Heart left ventricle (tissue), 16 donors: ENCODE data around the gene F2R. TPM values are rescaled to one million over a fixed set of nuclear protein-coding genes. Genes with fewer than 3 reads are reported as not detected.
"Not testable (repeated sequence)": the region's sequence is repeated elsewhere in the genome, so short reads cannot be mapped to it uniquely, and the experiment has no call there.

Experiments
- ATAC-seq, 4 donors: fragments of 200-7000 bp; cut with Tn5 transposase; one replicate each; pipeline ENCODE4 v1.9.1; 2020 to 2022; ENCODE audit warnings: moderate library complexity in 4 of 4, mild to moderate bottlenecking in 3 of 4, moderate number of reproducible peaks in 1 of 4
- DNase-seq, 5 donors: peaks; one replicate each; pipeline ENCODE4 v3.0.0-alpha.2; 2020
- H3K27ac ChIP-seq, 12 donors: fragments of 200-600 bp; sonication (generic) in 4 of 12; one replicate each; pipeline versions ENCODE4 v1.5.0 to v1.8.0; 2016 to 2022; ENCODE audit warnings: mild to moderate bottlenecking in 2 of 12
- H3K27me3 ChIP-seq, 9 donors: fragments of 200-600 bp; sonication (generic) in 2 of 9; one replicate each; pipeline versions ENCODE4 v1.5.1 to v1.8.0; 2016 to 2022; ENCODE audit warnings: mild to moderate bottlenecking in 3 of 9
- H3K36me3 ChIP-seq, 9 donors: fragments of 200-600 bp; sonication (generic) in 2 of 9; one replicate each; pipeline versions ENCODE4 v1.5.0 to v1.8.0; 2018 to 2022; ENCODE audit warnings: mild to moderate bottlenecking in 2 of 9
- H3K4me1 ChIP-seq, 12 donors: fragments of 200-600 bp; sonication (generic) in 4 of 12; one replicate each; pipeline versions ENCODE4 v1.5.0 to v1.8.0; 2016 to 2022; ENCODE audit warnings: mild to moderate bottlenecking in 3 of 12
- H3K4me3 ChIP-seq, 12 donors: fragments of 200-600 bp; sonication (generic) in 4 of 12; one replicate each; pipeline versions ENCODE4 v1.5.0 to v1.8.0; 2017 to 2022; ENCODE audit warnings: mild to moderate bottlenecking in 9 of 12, moderate library complexity in 4 of 12
- H3K9me3 ChIP-seq, 12 donors: fragments of 200-600 bp; sonication (generic) in 4 of 12; one replicate each; pipeline versions ENCODE4 v1.5.0 to v1.8.0; 2016 to 2022; ENCODE audit warnings: mild to moderate bottlenecking in 1 of 12
- POLR2A ChIP-seq, 2 donors: fragments of 450-650 bp; IDR thresholded peaks; one replicate each; pipeline ENCODE4 v1.6.1; 2017; ENCODE audit warnings: antibody characterized with exemption in 2 of 2, mild to moderate bottlenecking in 2 of 2, moderate library complexity in 2 of 2
- WGBS, 4 donors: extraction: QIAGEN DNeasy Blood & Tissue Kit in 2 of 4; methylation state at CpG; one replicate each; pipeline versions ENCODE4 v1.1.5 to v1.1.7; 2013 to 2018; 5-methylcytosine and 5-hydroxymethylcytosine counted together
- intact Hi-C, 10 donors: fragments of 100-400 bp; cut with DNase I; formaldehyde crosslinking; loops; one replicate each; pipeline versions ENCODE4 v1.11.1 to v1.14.2; 2022
- polyA plus RNA-seq, 2 donors: library from polyadenylated mRNA; stranded (reverse); fragments of 200-250 nt; gene quantifications; one replicate each; pipeline ENCODE4 v1.2.3, GENCODE V29; 2013
- total RNA-seq, 9 donors: library from RNA; depleted of rRNA in 2 of 9; stranded (reverse); fragments of >200 nt in 2 of 9; fragmentation: NEBNext Ultra II Directional in 3 of 9; extraction: Animal tissue kit (Norgen Biotek cat#: 25700) in 3 of 9; gene quantifications; one replicate each; pipeline versions ENCODE4 v1.1.0 to v1.2.4, GENCODE V29; 2016 to 2023
- TF ChIP-seq, protein P1 (sequence below), 12 donors: fragments of 200-600 bp; sonication (generic) in 4 of 12; IDR thresholded peaks; one replicate each; pipeline versions ENCODE4 v1.5.0 to v1.8.0; 2018 to 2022; ENCODE audit warnings: antibody characterized with exemption in 12 of 12, mild to moderate bottlenecking in 5 of 12
- donor health status: ischemic (EF 13 %, LVEDD 7.1; RV severe dilation, severe dysfunction).
- donor health status: healthy with polysubstance abuse.
- donor health status: DM: no; HTN: yes; CAD: no.
- donor health status: DM: no; HTN: no; CAD: no.
- donor health status: ischemic (EF 25% LVEDD 6.9; RV normal size, moderate dysfunction).
- donor health status: ischemic (EF 25% LVEDD 5.7; RV mildly dilated, moderate dysfunction).
- donor health status: healthy.
- donor health status: DM: yes; HTN: yes; CAD: no.
- donor health status: ischemic (EF 35%, LVEDD 5.7; RV mildly dilated, moderate dysfunction).
- donor health status: nonischemic (EF 11% LVEDD 7.7; RV severe dilation, severe dysfunction).
- donor health status: DM: yes; HTN: yes; CAD: no.
- donor health status: PGD.
- donor health status: ischemic (EF 29% LVEDD 5.4; RV normal size, mild dysfunction).
- donor health status: nonischemic (EF 23%, LVEDD 6.1; RV moderate dilation, normal function).

F2R gene
- total and polyA plus RNA-seq, 11 donors = 2.5 to 28.2 (median 13.6) TPM

DNA sequence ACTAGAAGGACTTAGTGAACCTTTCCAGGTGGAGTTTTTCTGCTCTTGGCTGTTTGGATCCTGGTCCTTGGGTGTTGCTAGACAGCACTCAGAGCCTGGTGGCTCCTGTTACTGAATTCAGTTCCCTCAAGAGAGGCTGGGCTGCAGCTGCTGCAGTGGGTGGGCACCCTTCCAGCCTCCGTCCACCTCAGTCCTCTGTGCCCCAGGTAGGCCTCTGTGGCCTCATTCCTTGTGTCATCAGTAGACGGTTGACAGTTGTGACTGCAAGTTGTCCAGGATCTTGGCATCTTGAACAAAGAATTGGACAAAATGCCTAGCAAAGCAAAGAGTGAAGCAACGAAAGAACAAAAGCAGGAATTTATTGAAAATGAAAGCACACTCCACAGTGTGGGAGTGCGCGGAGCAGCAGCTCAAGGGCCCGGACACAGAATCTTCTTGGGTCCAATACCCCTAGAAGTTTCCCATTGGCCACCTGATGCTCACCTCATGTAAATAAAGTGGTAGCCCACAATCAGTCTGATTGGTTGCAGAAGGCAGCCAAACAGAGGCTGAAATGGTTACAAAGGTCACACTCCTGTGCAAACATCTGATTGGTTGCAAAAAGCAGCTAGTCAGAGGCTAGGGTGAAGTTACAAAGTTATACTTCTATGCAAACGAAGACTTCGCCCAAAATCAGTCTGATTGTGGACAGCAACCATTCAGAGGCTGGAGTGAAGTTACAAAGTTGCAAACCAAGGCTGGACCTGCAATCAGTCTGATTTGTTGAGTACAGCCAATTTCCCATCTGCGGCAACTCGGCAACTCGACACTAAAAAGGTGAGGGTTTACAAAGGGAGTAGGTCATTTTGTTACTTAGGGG, 40.1 kb downstream of the F2R start:
- no peaks in the 10 kb centered on the region for H3K36me3 ChIP-seq
- H3K4me3 ChIP-seq = no peak overlapping the region
- WGBS, 4 donors = 88 to 95% (median 94%) methylated on average over 11 of the region's 11 CpGs
- H3K27ac ChIP-seq = no peak overlapping the region
- H3K9me3 ChIP-seq = no peaks in the 10 kb centered on the region
- no peaks in the 10 kb centered on the region for H3K4me1 ChIP-seq
- no peak for ATAC-seq
- intact Hi-C loops = no loop called here
- TF ChIP-seq POLR2A (IDR thresholded peaks at IDR 0.05) = no peak
- TF ChIP-seq, protein P1, sequence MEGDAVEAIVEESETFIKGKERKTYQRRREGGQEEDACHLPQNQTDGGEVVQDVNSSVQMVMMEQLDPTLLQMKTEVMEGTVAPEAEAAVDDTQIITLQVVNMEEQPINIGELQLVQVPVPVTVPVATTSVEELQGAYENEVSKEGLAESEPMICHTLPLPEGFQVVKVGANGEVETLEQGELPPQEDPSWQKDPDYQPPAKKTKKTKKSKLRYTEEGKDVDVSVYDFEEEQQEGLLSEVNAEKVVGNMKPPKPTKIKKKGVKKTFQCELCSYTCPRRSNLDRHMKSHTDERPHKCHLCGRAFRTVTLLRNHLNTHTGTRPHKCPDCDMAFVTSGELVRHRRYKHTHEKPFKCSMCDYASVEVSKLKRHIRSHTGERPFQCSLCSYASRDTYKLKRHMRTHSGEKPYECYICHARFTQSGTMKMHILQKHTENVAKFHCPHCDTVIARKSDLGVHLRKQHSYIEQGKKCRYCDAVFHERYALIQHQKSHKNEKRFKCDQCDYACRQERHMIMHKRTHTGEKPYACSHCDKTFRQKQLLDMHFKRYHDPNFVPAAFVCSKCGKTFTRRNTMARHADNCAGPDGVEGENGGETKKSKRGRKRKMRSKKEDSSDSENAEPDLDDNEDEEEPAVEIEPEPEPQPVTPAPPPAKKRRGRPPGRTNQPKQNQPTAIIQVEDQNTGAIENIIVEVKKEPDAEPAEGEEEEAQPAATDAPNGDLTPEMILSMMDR (IDR thresholded peaks at IDR 0.05) = no peak
- DNase-seq = no peak
- H3K27me3 ChIP-seq = peaks cover 0 to 5% (median 0%) of the 10 kb centered on the region in 9 donors

DNA sequence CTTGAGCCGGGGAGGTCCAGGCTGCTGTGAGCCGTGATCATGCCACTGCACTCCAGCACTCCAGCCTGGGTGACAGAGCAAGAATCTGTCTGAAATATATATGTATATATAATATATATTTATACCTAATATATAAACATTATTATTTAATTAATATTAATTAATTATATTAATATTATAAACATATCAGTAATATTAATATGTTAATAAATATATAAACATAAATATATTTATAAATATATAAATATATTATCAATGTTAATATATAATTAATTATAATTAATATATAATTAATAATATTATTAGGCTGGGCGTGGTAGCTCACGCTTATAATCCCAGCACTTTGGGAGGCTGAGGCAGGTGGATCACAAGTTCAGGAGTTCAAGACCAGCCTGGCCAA, 41.1 kb downstream of the F2R start:
- TF ChIP-seq, protein P1 (IDR thresholded peaks at IDR 0.05) = no peak
- Histone ChIP-seq H3K9me3 (no peaks in the 10 kb centered on the region), H3K4me1 (no peaks in the 10 kb centered on the region), H3K27ac (no peak overlapping the region), H3K36me3 (no peaks in the 10 kb centered on the region), H3K4me3 (no peak overlapping the region), H3K27me3 (peaks cover 0 to 5% (median 0%) of the 10 kb centered on the region in 9 donors)
- ATAC-seq (no peak), DNase-seq (no peak)
- 94 to 98% (median 96%) methylated on average over 4 of the region's 4 CpGs for WGBS, 4 donors
- intact Hi-C loops = no loop called here

DNA sequence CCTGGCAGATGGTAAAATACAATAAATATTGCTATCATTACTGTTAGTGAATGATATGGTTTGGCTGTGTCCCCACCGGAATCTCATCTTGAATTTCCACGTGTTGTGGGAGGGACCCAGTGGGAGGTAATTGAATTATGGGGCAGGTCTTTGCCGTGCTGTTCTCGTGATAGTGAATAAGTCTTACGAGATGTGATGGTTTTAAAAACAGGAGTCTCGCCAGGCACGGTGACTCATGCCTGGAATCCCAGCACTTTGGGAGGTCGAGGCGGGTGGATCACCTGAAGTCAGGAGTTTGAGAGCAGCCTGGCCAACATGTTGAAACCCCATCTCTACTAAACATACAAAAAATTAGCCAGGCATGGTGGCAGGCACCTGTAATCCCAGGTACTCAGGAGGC, 45.2 kb downstream of the F2R start:
- H3K4me1 ChIP-seq, ATAC-seq, H3K36me3 ChIP-seq, H3K27ac ChIP-seq, DNase-seq, H3K27me3 ChIP-seq, intact Hi-C loops, H3K4me3 ChIP-seq: not testable (repeated sequence)
- H3K9me3 ChIP-seq = peaks cover 0 to 16% (median 0%) of the 10 kb centered on the region in 12 donors
- WGBS, 4 donors = 84 to 88% (median 87%) methylated on average over 9 of the region's 9 CpGs

DNA sequence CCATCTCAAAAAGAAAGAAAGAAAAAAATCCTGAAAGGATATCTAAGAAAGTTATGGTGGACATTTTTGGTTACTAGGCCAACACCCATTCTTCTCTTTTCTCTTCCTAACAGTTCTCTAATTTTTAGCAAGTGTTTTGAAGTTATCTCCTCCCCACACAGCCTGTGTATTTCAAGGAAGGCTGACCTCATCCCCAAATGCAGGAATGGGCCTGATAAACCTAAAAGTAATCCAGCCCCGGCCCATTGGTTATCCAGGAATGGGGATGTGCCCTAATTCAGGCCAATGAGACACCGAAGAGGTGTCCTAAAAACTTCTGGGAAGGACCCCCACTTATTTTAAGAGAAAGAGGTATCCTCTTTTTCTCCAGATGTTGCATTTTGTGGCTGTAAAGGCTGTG, 46.6 kb downstream of the F2R start:
- WGBS, 4 donors = 73 to 82% (median 79%) methylated on average over 2 of the region's 2 CpGs
- Histone ChIP-seq H3K9me3 (peaks cover 0 to 16% (median 0%) of the 10 kb centered on the region in 12 donors), H3K4me3 (no peak overlapping the region), H3K4me1 (no peaks in the 10 kb centered on the region), H3K27ac (no peak overlapping the region), H3K36me3 (no peaks in the 10 kb centered on the region), H3K27me3 (peaks cover 0 to 5% (median 0%) of the 10 kb centered on the region in 9 donors)
- intact Hi-C loops = no loop called here
- ATAC-seq = no peak
- DNase-seq = no peak
- no peak for TF ChIP-seq POLR2A (IDR thresholded peaks at IDR 0.05)
- TF ChIP-seq, protein P1 (IDR thresholded peaks at IDR 0.05) = no peak
